GM11168 (cell line): ENCODE measurements around the gene PLXDC1.

Source experiments
- in situ Hi-C: fragments of 300-500 bp; cut with MboI; formaldehyde crosslinking; loops from one replicate; pipeline ENCODE4 v1.12.0; 2022; ENCODE audit warnings: low sequenced_read_pairs; ENCODE audit not compliant: unreplicated experiment

The PLXDC1 gene

GRCh38 chr17:39151150-39151942, at the start of gene PLXDC1:
TSS of gene PLXDC1 (minus strand) at chr17:39151637. CDS start at chr17:39151437, 200 bp downstream.
- in situ Hi-C loops, result loop anchor here (10.0 kb wide), 1 partner anchor 167 kb away; no protein-coding TSS in a partner anchor

GRCh38 chr17:39200957-39201510, 49.6 kb upstream of the PLXDC1 start:
- in situ Hi-C loops, result no loop called here

- in situ Hi-C loops, result no loop called here
Measured at GRCh38 chr17:39200070-39200879, 48.8 kb upstream of the PLXDC1 start, which contains the start of gene RPL19. TSS of gene RPL19 (plus strand) at chr17:39200283. CDS start at chr17:39200345, 62 bp downstream.

GRCh38 chr17:39199820-39200069, 48.3 kb upstream of the PLXDC1 start:
- in situ Hi-C loops, result no loop called here

- in situ Hi-C loops, result no loop called here
Measured at GRCh38 chr17:39198186-39198566, 46.7 kb upstream of the PLXDC1 start.

GRCh38 chr17:39197380-39198185, 46.1 kb upstream of the PLXDC1 start, which contains the start of gene CACNB1:
TSS of gene CACNB1 (minus strand) at chr17:39197669. CDS start at chr17:39197495, 174 bp downstream.
- in situ Hi-C loops, result no loop called here

- in situ Hi-C loops, result no loop called here
Measured at GRCh38 chr17:39196808-39197291, 45.4 kb upstream of the PLXDC1 start.

- in situ Hi-C loops, result no loop called here
Measured at GRCh38 chr17:39196241-39196807, 44.9 kb upstream of the PLXDC1 start.

- in situ Hi-C loops, result no loop called here
Measured at GRCh38 chr17:39195568-39196160, 44.2 kb upstream of the PLXDC1 start.

GRCh38 chr17:39194985-39195524, 43.6 kb upstream of the PLXDC1 start:
- in situ Hi-C loops, result no loop called here

- in situ Hi-C loops, result no loop called here
Measured at GRCh38 chr17:39194089-39194984, 42.9 kb upstream of the PLXDC1 start.

- in situ Hi-C loops, result no loop called here
Measured at GRCh38 chr17:39193346-39193745, 41.9 kb upstream of the PLXDC1 start.

- in situ Hi-C loops, result no loop called here
Measured at GRCh38 chr17:39192901-39193300, 41.5 kb upstream of the PLXDC1 start.

GRCh38 chr17:39191750-39192510, 40.5 kb upstream of the PLXDC1 start:
- in situ Hi-C loops, result no loop called here

- in situ Hi-C loops, result no loop called here
Measured at GRCh38 chr17:39187152-39187830, 35.9 kb upstream of the PLXDC1 start.

- in situ Hi-C loops, result no loop called here
Measured at GRCh38 chr17:39186481-39187002, 35.1 kb upstream of the PLXDC1 start.

GRCh38 chr17:39183720-39184119, 32.3 kb upstream of the PLXDC1 start:
- in situ Hi-C loops, result no loop called here
